ENCODE data around the gene RFNG.

- no peak for TF ChIP-seq MAX (IDR thresholded peaks at IDR 0.05; ENCODE audit: low read depth, low read length)
- no peak for TF ChIP-seq POLR2A (IDR thresholded peaks at IDR 0.05; ENCODE audit: extremely low read depth, insufficient read length)
- TF ChIP-seq, protein P1, sequence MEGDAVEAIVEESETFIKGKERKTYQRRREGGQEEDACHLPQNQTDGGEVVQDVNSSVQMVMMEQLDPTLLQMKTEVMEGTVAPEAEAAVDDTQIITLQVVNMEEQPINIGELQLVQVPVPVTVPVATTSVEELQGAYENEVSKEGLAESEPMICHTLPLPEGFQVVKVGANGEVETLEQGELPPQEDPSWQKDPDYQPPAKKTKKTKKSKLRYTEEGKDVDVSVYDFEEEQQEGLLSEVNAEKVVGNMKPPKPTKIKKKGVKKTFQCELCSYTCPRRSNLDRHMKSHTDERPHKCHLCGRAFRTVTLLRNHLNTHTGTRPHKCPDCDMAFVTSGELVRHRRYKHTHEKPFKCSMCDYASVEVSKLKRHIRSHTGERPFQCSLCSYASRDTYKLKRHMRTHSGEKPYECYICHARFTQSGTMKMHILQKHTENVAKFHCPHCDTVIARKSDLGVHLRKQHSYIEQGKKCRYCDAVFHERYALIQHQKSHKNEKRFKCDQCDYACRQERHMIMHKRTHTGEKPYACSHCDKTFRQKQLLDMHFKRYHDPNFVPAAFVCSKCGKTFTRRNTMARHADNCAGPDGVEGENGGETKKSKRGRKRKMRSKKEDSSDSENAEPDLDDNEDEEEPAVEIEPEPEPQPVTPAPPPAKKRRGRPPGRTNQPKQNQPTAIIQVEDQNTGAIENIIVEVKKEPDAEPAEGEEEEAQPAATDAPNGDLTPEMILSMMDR (IDR thresholded peaks at IDR 0.05; ENCODE audit: low read depth, low read length) = no peak
Measured at GRCh38 chr17:82025401-82026107, 26.1 kb downstream of the RFNG start.

All from NB4 (cell line).